ENCODE measurements around the gene CNTD1.

CNTD1 gene

DNA sequence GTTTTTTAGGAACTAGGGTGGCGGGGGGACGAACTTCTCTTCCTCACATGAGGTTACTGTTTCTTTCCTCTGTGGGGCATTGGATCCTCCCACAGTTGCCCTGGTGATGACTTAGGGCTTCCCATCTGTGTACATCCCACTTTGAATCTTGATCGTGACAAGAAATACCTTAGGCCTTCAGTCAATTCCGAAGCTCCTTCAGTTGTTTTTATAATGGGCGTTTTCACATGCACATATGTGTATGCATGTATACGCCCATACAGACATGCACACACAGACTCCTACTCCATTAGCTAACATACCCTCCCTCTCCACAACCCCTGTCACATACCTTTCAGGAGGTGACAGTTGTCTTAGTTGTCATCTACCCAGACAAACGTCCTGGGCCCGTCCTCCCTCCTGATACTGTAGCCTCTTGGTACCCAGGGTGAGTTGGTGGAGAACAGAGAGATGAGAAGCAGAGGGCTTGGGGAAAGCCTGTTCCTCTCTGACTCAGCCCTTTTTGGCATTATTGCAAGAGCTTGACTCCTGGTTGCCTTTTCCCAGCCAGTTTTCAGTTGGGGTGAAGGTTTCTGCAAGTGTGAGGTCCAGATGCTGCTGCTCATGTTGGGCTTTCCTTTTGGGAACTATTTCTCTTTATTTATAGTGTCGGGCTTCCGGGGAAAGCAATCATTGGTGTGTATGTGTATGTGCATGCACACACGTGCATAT lies 43.5 kb downstream of the CNTD1 start:
- H3K4me3 ChIP-seq = no peak overlapping the region
- H3K27ac ChIP-seq = no peak overlapping the region

DNA sequence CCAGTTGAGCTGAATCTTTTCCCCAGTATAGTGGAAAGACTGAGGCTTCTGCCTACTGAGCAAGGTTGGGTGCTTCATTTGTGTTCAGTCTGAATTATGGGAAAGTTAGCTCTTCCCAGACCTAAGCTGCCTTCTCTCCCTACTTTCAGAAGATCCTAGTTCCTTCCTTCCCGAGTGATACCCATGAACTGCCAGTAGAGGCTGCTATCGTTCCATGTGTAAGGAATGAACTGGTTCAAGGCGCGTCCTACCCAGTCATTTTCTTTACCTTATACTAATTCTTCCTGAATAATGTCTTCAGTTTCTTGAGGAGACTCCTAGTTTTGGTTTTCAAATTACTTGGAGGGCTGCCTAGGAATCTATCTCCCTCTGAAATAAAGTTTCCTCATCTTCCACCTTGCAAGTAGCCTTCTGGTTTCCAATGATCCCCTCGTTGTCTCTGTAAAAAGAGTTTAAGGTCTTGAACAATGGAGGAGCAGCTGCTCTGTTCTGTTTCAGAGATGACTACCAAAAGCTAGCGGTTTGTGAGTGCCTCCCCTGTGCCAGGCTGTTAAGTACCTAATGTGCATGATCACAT lies 44.8 kb downstream of the CNTD1 start:
- Histone ChIP-seq H3K27ac (peak overlapping the region in 1 of 21 experiments; percentile 14), H3K4me3 (no peak overlapping the region)

DNA sequence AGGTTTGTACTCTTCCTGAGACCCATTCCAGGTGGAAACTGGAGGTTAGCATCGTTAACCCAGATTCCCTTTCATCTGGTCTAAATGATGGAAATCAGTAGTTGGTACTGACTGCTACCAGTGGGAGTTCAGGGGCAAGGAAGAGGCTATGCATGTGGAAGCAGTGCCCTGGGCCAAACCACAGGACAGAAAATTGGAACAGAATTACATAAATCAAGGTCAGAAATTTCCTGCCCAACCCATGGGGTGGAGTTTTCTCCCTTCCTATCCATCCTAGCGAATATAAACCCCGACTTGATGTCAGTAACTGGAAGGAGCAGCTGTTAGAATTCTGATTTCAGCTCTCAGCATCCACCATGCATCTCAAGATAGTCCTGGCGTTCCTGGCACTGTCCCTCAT lies 45.6 kb downstream of the CNTD1 start, which contains the start of gene AOC2:
AOC2 (plus strand) TSS at position 310 of the 400 bp plus-strand sequence; CDS start at position 357, 47 bp downstream.
- H3K4me3 ChIP-seq = no peak within 1 kb of the TSS
- H3K27ac ChIP-seq = peak within 1 kb of the TSS in 3 of 21 experiments; percentile 14 to 24 (median 21)

DNA sequence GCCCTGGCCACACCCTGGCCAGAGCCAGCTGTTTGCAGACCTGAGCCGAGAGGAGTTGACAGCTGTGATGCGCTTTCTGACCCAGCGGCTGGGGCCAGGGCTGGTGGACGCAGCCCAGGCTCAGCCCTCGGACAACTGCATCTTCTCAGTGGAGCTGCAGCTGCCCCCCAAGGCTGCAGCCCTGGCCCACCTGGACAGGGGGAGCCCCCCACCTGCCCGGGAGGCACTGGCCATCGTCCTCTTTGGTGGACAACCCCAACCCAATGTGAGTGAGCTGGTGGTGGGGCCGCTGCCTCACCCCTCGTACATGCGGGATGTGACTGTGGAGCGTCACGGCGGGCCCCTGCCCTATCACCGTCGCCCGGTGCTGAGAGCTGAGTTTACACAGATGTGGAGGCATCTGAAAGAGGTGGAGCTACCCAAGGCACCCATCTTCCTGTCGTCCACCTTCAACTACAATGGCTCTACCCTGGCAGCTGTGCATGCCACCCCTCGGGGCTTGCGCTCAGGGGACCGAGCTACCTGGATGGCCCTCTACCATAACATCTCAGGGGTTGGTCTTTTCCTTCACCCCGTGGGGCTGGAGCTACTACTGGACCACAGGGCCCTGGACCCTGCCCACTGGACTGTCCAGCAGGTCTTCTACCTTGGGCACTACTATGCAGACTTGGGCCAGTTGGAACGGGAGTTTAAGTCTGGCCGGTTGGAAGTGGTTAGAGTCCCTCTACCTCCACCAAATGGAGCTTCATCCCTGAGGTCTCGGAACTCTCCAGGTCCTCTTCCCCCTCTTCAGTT lies 46.3 kb downstream of the CNTD1 start:
- Histone ChIP-seq H3K4me3 (no peak overlapping the region), H3K27ac (no peak overlapping the region)

DNA sequence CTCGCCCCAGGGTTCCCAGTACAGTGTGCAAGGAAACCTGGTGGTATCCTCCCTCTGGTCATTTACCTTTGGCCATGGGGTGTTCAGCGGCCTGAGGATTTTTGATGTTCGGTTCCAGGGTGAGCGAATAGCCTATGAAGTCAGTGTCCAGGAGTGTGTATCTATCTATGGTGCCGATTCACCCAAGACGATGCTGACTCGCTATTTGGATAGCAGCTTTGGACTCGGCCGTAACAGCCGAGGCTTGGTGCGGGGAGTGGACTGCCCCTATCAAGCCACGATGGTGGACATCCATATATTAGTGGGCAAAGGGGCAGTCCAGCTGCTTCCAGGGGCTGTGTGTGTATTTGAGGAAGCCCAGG lies 46.9 kb downstream of the CNTD1 start:
- Histone ChIP-seq H3K27ac (peak overlapping the region in 1 of 21 experiments; percentile 64), H3K4me3 (no peak overlapping the region)

DNA sequence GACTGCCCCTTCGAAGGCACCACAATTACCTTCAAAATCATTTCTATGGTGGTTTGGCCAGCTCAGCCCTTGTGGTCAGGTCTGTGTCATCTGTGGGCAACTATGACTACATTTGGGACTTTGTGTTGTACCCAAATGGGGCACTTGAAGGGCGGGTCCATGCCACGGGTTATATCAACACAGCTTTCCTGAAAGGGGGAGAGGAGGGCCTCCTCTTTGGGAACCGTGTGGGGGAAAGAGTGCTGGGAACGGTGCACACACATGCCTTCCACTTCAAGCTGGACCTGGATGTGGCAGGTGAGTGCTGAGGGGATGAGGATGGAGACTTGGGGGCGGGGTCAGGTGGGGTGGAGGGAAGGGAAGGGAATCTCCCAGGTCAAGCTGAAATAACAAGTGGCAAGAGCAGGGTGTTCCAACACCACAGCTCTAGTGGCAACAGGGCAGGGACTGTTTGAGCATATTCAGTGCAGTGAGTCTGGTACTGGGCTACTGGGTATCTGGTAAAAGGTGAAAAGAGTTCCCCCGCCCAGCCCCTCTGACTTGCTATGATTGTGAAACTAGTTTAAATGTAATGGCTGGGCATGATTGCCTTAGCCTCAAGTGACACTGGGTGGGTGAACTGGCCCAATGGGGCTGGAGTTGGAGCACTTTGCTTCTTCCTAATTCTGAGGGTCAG lies 47.4 kb downstream of the CNTD1 start:
- Histone ChIP-seq H3K27ac (peak overlapping the region in 9 of 21 experiments; percentile 3 to 64 (median 38)), H3K4me3 (no peak overlapping the region)

DNA sequence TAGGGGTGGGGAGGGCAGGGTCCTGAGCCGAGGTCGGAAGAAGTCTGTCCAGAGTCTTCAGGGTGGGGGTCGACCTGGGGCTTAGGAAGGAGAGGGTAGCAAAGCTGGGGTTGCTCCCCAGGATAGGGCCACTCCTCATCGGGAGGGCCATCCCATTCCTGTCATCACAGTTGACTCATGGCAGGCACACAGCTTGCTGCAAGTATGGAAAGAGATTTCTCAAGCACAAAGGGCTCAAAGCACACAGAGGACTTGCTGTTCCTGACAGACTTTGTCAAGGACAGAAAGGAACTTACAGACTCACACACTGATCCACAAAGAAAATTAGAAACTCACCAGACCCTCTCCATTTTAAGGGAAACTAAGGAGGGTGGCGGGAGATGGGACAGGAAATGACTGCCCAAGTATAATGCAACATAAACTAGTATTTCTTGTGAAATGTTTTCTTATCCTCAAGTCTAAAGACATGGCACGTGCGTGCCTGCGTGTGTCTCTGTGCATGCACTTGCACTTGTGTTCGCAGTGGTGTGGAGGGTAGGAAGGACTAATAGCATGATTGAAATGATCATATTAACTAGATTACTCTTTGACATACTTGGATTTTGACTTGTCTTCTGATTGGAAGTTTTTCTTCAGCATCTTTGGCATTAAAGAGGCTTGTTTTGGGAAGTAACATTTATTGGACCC lies 48.1 kb downstream of the CNTD1 start:
- Histone ChIP-seq H3K4me3 (no peak overlapping the region), H3K27ac (peak overlapping the region in 10 of 21 experiments; percentile 3 to 64 (median 34))

DNA sequence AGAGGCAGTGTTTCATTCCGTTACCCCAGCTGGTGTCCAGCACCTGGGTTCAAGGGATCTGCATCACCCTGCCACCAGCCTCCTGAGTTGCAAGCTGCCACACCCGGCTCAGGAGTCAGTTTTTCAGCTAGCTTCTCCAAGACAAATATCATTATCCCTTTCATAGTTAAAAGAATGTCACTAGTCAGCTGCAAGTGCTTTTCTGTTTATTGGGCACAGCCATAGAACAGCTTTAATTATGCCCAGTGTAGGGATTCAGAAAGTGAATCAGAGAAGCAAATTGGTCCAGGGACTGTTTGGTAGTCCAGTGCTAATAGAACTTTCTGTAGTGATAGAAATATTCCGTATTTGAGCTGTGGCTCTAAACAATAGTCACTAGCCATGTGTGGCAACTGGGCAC lies 49.4 kb downstream of the CNTD1 start:
- Histone ChIP-seq H3K4me3 (no peak overlapping the region), H3K27ac (no peak overlapping the region)

DNA sequence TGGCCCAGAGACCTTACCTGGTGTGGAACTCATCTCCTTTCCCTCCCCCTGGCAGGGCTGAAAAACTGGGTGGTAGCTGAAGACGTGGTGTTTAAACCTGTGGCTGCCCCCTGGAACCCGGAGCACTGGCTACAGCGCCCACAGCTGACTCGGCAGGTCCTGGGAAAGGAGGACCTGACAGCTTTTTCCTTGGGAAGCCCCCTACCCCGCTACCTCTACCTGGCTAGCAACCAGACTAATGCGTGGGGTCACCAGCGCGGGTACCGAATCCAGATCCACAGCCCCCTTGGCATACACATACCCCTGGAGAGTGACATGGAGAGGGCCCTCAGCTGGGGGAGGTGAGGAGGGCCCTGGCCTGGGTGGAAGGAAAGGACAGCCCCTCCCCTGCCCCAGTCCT lies 50.4 kb downstream of the CNTD1 start:
- no peak overlapping the region for H3K27ac ChIP-seq

DNA sequence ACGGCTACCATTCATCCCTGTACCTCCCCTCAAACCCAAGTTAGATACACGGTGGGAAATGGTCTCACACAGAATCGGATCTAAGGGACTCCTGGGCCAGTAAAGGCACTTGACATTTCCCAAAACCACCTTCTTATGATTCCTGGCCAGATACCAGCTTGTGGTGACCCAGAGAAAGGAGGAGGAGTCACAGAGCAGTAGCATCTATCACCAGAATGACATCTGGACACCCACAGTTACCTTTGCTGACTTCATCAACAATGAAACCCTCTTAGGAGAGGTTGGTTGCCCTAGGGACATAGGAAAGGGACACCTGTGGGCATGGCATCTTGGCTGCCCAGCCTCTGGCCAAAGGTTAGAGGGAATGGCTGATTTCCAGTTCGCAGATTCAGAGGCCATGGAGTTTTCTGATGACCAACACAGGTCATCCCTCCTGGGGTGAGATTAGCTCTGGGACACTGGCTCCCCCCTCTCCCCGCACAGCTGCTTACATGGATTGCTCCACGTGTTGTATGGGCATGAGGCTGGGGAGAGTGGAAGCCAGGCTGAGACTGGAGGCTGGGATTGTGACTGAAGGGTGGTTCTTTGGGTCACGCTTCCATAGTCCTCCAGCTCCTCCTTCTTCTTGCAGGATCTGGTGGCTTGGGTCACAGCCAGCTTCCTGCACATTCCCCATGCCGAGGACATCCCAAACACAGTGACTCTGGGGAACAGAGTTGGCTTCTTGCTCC lies 51.0 kb downstream of the CNTD1 start:
- no peak overlapping the region for H3K27ac ChIP-seq
- H3K4me3 ChIP-seq = no peak overlapping the region

More for the DNA sequence above, 50.4 kb downstream of the CNTD1 start:
- H3K4me3 ChIP-seq = no peak overlapping the region

DNA sequence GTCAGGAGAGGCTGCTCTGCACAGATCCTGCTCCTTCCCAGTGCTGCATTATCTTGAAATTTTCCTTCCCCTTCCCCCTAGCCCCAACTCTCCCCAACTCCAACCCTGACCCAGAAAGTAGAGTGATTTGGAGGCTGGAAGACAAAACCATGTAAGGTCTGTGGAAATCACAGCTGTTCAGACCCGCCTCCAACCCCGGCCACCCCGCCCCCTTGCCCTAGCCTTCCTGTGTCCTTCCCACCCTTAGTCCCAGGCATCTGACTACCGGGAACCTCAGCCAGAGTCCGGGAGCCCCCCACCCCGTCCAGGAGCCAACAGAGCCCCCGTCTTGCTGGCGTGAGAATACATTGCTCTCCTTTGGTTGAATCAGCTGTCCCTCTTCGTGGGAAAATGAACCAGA lies 52.3 kb downstream of the CNTD1 start, which contains the start of gene AOC3:
AOC3 (plus strand) TSS at position 246 of the 400 bp plus-strand sequence; CDS start at position 391, 145 bp downstream.
- H3K27ac ChIP-seq = peak within 1 kb of the TSS in 5 of 21 experiments; percentile 1 to 66 (median 16)

DNA sequence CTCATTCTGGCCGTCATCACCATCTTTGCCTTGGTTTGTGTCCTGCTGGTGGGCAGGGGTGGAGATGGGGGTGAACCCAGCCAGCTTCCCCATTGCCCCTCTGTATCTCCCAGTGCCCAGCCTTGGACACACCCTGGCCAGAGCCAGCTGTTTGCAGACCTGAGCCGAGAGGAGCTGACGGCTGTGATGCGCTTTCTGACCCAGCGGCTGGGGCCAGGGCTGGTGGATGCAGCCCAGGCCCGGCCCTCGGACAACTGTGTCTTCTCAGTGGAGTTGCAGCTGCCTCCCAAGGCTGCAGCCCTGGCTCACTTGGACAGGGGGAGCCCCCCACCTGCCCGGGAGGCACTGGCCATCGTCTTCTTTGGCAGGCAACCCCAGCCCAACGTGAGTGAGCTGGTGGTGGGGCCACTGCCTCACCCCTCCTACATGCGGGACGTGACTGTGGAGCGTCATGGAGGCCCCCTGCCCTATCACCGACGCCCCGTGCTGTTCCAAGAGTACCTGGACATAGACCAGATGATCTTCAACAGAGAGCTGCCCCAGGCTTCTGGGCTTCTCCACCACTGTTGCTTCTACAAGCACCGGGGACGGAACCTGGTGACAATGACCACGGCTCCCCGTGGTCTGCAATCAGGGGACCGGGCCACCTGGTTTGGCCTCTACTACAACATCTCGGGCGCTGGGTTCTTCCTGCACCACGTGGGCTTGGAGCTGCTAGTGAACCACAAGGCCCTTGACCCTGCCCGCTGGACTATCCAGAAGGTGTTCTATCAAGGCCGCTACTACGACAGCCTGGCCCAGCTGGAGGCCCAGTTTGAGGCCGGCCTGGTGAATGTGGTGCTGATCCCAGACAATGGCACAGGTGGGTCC lies 52.9 kb downstream of the CNTD1 start:
- Histone ChIP-seq H3K27ac (peak overlapping the region in 5 of 21 experiments; percentile 1 to 66 (median 16)), H3K4me3 (peak overlapping the region in 1 of 7 experiments; percentile 14)

More for the DNA sequence above, 52.3 kb downstream of the CNTD1 start, which contains the start of gene AOC3:
- H3K4me3 ChIP-seq = peak within 1 kb of the TSS in 1 of 7 experiments; percentile 14

DNA sequence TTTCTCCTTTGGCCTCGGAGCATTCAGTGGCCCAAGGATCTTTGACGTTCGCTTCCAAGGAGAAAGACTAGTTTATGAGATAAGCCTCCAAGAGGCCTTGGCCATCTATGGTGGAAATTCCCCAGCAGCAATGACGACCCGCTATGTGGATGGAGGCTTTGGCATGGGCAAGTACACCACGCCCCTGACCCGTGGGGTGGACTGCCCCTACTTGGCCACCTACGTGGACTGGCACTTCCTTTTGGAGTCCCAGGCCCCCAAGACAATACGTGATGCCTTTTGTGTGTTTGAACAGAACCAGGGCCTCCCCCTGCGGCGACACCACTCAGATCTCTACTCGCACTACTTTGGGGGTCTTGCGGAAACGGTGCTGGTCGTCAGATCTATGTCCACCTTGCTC lies 53.7 kb downstream of the CNTD1 start:
- Histone ChIP-seq H3K27ac (peak overlapping the region in 5 of 21 experiments; percentile 1 to 66 (median 7)), H3K4me3 (peak overlapping the region in 1 of 7 experiments; percentile 7)

DNA sequence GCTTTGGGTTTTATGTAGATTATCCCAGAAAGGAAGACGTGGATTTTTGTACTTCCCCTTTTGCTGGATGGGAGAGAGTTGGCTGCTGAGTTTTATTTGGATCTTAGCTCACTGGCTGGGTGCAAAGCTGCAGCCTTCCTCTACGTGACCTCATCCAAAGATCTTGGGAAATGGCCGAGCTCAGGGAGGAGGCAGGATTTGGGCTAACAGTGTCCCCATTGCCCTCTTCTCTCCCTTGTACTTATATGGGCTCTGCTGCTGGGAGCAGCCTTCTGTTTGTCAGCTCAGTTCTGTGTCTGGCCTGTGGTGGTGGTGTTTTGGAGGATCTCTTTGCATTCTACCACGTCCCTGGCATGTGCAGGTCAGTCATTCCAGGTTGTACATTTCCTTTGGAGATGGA lies 54.3 kb downstream of the CNTD1 start:
- Histone ChIP-seq H3K27ac (peak overlapping the region in 3 of 21 experiments; percentile 5 to 66 (median 7)), H3K4me3 (peak overlapping the region in 2 of 7 experiments; percentile 8 to 10)

DNA sequence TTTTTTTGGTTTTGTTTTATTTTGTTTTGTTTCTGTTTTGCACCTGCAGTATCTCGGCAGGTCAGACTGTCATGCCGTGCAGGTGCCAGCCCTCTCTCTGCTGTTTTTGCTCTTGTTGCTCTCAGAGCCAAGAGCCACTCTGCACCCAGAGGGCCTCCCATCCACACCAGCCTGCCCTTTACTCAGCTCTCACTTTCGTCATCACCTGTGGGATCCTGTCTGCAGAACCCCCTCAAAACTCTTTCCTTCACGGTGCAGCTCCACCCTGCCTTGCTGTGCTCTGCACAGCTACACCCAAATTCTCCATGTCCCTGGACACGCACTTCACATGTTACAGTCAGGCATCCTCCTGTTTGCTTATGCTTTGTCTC lies 54.9 kb downstream of the CNTD1 start:
- H3K27ac ChIP-seq = no peak overlapping the region
- peak overlapping the region in 2 of 7 experiments; percentile 8 to 10 for H3K4me3 ChIP-seq

DNA sequence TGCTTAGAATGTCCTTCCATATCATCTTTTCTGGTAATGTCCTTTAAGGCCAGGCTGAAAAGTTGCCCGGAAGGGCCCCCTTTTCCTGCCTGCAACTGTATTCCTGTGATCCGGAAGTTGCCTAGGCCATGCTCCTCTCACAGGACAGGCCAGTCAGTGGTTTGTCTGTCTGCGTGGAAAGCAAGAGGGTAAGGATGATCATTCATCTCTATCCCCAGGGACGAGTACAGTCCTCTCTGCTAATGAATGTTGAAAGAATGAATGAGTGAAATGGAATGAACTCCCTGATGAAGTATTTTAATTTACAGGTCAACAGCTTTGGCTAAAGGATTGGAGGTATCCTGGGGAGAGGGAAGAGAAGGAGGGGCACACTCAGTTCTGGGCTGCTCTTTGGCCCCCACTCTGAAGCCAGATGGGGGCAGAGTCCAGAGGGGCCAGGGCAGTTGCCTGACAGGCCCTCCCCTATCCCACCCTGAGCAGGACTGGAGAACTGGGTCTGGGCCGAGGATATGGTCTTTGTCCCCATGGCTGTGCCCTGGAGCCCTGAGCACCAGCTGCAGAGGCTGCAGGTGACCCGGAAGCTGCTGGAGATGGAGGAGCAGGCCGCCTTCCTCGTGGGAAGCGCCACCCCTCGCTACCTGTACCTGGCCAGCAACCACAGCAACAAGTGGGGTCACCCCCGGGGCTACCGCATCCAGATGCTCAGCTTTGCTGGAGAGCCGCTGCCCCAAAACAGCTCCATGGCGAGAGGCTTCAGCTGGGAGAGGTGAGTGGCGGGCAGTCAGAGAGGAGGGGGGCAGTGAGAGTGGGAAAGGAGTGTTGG lies 55.5 kb downstream of the CNTD1 start:
- Histone ChIP-seq H3K4me3 (peak overlapping the region in 1 of 7 experiments; percentile 10), H3K27ac (no peak overlapping the region)
